ENCODE data around the gene DUSP8. TPM values are rescaled to one million over a fixed set of nuclear protein-coding genes. Genes with fewer than 3 reads are reported as not detected.

DUSP8 gene
- total RNA-seq, 2 experiments from 2014 or later = 83.9 to 91.2 TPM

GRCh38 chr11:1506981-1507380 is 65.1 kb downstream of the DUSP8 start:
- no peaks in the 10 kb centered on the region for H3K27me3 ChIP-seq (ENCODE audit: control insufficient read depth in 1 of 2, insufficient read depth in 2 of 2, low read length in 2 of 2)
- ATAC-seq (ENCODE audit: poor library complexity) (no peak), DNase-seq (no peak)
- Mint-ChIP-seq H3K27me3 (no peaks in the 10 kb centered on the region), H3K27ac (no peak overlapping the region), H3K36me3 (ENCODE audit: low read depth) (no peaks in the 10 kb centered on the region), H3K9me3 (no peaks in the 10 kb centered on the region), H3K4me3 (no peak overlapping the region), H3K4me1 (ENCODE audit: low read depth) (peaks cover 21% of the 10 kb centered on the region)
- no peak overlapping the region for H3K27ac ChIP-seq (ENCODE audit: low read depth in 1 of 2, low read length in 2 of 2)
- POLR2A ChIA-PET = no interaction called here
- H3K4me3 ChIP-seq (ENCODE audit: low read length) = no peak overlapping the region
- peaks cover 14% of the 10 kb centered on the region for H3K36me3 ChIP-seq (ENCODE audit: insufficient read depth, low read length)
- H3K4me1 ChIP-seq (ENCODE audit: insufficient read depth, low read length) = peaks cover 40% of the 10 kb centered on the region
- TF ChIP-seq CTCF (IDR thresholded peaks at IDR 0.05) = no peak
- intact Hi-C loops (cut with DNase I, micrococcal nuclease) = no loop called here
- CTCF ChIA-PET = no interaction called here
- no peaks in the 10 kb centered on the region for H3K9me3 ChIP-seq (ENCODE audit: control insufficient read depth in 1 of 2, insufficient read depth in 1 of 2, low read length in 2 of 2)

- Histone ChIP-seq H3K27ac (ENCODE audit: low read depth in 1 of 2, low read length in 2 of 2) (no peak overlapping the region), H3K9me3 (ENCODE audit: control insufficient read depth in 1 of 2, insufficient read depth in 1 of 2, low read length in 2 of 2) (no peaks in the 10 kb centered on the region), H3K4me3 (ENCODE audit: low read length) (no peak overlapping the region), H3K36me3 (ENCODE audit: insufficient read depth, low read length) (peaks cover 14% of the 10 kb centered on the region), H3K27me3 (ENCODE audit: control insufficient read depth in 1 of 2, insufficient read depth in 2 of 2, low read length in 2 of 2) (no peaks in the 10 kb centered on the region), H3K4me1 (ENCODE audit: insufficient read depth, low read length) (peaks cover 37% of the 10 kb centered on the region)
- Mint-ChIP-seq H3K4me1 (ENCODE audit: low read depth) (peaks cover 31% of the 10 kb centered on the region), H3K9me3 (no peaks in the 10 kb centered on the region), H3K4me3 (no peak overlapping the region), H3K36me3 (ENCODE audit: low read depth) (peaks cover 10% of the 10 kb centered on the region), H3K27ac (no peak overlapping the region), H3K27me3 (no peaks in the 10 kb centered on the region)
- no peak for TF ChIP-seq CTCF (IDR thresholded peaks at IDR 0.05)
- ChIA-PET POLR2A (no interaction called here), CTCF (interaction anchor here (1.1 kb wide), 1 partner anchor 70 kb away, joined by 3 read pairs; no protein-coding TSS in a partner anchor)
- ATAC-seq (ENCODE audit: poor library complexity) (no peak), DNase-seq (no peak)
- intact Hi-C loops (cut with DNase I, micrococcal nuclease) = no loop called here
Measured at GRCh38 chr11:1505480-1505879, 66.6 kb downstream of the DUSP8 start.

- TF ChIP-seq CTCF (IDR thresholded peaks at IDR 0.05) = no peak
- H3K27me3 ChIP-seq (ENCODE audit: control insufficient read depth in 1 of 2, insufficient read depth in 2 of 2, low read length in 2 of 2) = no peaks in the 10 kb centered on the region
- no peak overlapping the region for H3K4me3 ChIP-seq (ENCODE audit: low read length)
- no peak for ATAC-seq (ENCODE audit: poor library complexity)
- peaks cover 0 to 3% of the 10 kb centered on the region in 2 experiments for H3K9me3 ChIP-seq (ENCODE audit: control insufficient read depth in 1 of 2, insufficient read depth in 1 of 2, low read length in 2 of 2)
- H3K4me1 ChIP-seq (ENCODE audit: insufficient read depth, low read length) = peaks cover 37% of the 10 kb centered on the region
- Mint-ChIP-seq H3K36me3 (ENCODE audit: low read depth) (peaks cover 12% of the 10 kb centered on the region), H3K4me3 (no peak overlapping the region), H3K9me3 (no peaks in the 10 kb centered on the region), H3K27me3 (no peaks in the 10 kb centered on the region), H3K27ac (no peak overlapping the region), H3K4me1 (ENCODE audit: low read depth) (peaks cover 37% of the 10 kb centered on the region)
- ChIA-PET POLR2A (no interaction called here), CTCF (no interaction called here)
- intact Hi-C loops (cut with DNase I, micrococcal nuclease) = no loop called here
- no peak overlapping the region for H3K27ac ChIP-seq (ENCODE audit: low read depth in 1 of 2, low read length in 2 of 2)
- peaks cover 19% of the 10 kb centered on the region for H3K36me3 ChIP-seq (ENCODE audit: insufficient read depth, low read length)
- DNase-seq = no peak
Measured at GRCh38 chr11:1504581-1505290, 67.3 kb downstream of the DUSP8 start.
